Endothelial cell of umbilical vein (primary cell): Measurements from ENCODE around the gene TULP1. TPM values are rescaled to one million over a fixed set of nuclear protein-coding genes. Genes with fewer than 3 reads are reported as not detected.

ENCODE experiments used
- BruUV-seq: library from RNA; stranded (reverse); fragments of 400-500 nt; replicated peaks from 2 replicates; lab custom pipeline; 2021; lab: Mats Ljungman, UMichigan
- CTCF ChIA-PET: fragments of 300-600, 350-600 bp; sonication (Branson Sonifier 250); formaldehyde crosslinking; loops from one replicate; lab custom pipeline; 2021; ENCODE audit warnings: antibody characterized with exemption, inconsistent platforms; lab: Charles Lee
- POLR2A ChIA-PET: fragments of 300-600, 350-600 bp; sonication (Branson Sonifier 250); formaldehyde crosslinking; loops from one replicate; lab custom pipeline; 2021; ENCODE audit warnings: antibody characterized with exemption, inconsistent platforms; lab: Charles Lee
- DNase-seq: peaks from one replicate; pipeline ENCODE4 v3.0.0-alpha.2; 2011; ENCODE audit warnings: low read depth, low spot score
- FAIRE-seq: peaks from 2 replicates; lab custom pipeline; 2011; peaks lifted over from hg19 to GRCh38; lab: Jason Lieb, UNC
- H2AFZ ChIP-seq: 2 replicates; pipeline ENCODE4 v1.6.0; 2012; ENCODE audit warnings: low read depth, low read length, control low read depth, inconsistent platforms
- H3K27ac ChIP-seq: 2 replicates; pipeline ENCODE4 v1.5.1; 2011; ENCODE audit warnings: low read depth, mild to moderate bottlenecking, control low read depth, low read length, moderate library complexity; ENCODE audit not compliant: insufficient read depth
- H3K27me3 ChIP-seq, 2 experiments: 2 replicates each; pipeline versions ENCODE4 v1.6.0 to v1.6.1; 2011; ENCODE audit warnings: low read length in 2 of 2, mixed read lengths in 1 of 2; ENCODE audit not compliant: control insufficient read depth in 2 of 2, insufficient read depth in 2 of 2
- H3K36me3 ChIP-seq, 2 experiments: 2 replicates in 1 of 2; 3 replicates in 1 of 2; pipeline ENCODE4 v1.5.1; 2011; ENCODE audit warnings: low read length in 2 of 2, mild to moderate bottlenecking in 1 of 2, moderate library complexity in 1 of 2; ENCODE audit not compliant: control insufficient read depth in 2 of 2, insufficient read depth in 2 of 2; ENCODE audit errors: extremely low read depth in 1 of 2
- H3K4me1 ChIP-seq: 3 replicates; pipeline ENCODE4 v1.5.1; 2011; ENCODE audit warnings: mild to moderate bottlenecking, low read length; ENCODE audit not compliant: control insufficient read depth, insufficient read depth; ENCODE audit errors: extremely low read depth
- H3K4me2 ChIP-seq: 2 replicates; pipeline ENCODE4 v1.6.1; 2011; ENCODE audit warnings: low read length, control low read depth, mixed read lengths; ENCODE audit not compliant: insufficient read depth
- H3K4me3 ChIP-seq, 3 experiments: fragments of 200-600 bp in 1 of 3; sonication (generic), shearing (Covaris generic) in 1 of 3; replicated peaks in 1 of 3; 2 replicates each; pipeline ENCODE4 v1.5.1; 2011 to 2016; ENCODE audit warnings: control low read depth in 3 of 3, low read length in 3 of 3, mild to moderate bottlenecking in 2 of 3, inconsistent platforms in 1 of 3, low read depth in 1 of 3, moderate library complexity in 1 of 3; ENCODE audit not compliant: insufficient read depth in 1 of 3
- H3K79me2 ChIP-seq: 2 replicates; pipeline ENCODE4 v1.6.0; 2012; ENCODE audit warnings: low read length, inconsistent platforms; ENCODE audit not compliant: control insufficient read depth, insufficient read depth
- H3K9ac ChIP-seq: replicated peaks from 2 replicates; pipeline ENCODE3; 2011; ENCODE audit warnings: low read length, control low read depth; ENCODE audit not compliant: insufficient read depth; ENCODE audit errors: extremely low read depth
- H3K9me1 ChIP-seq: replicated peaks from 3 replicates; pipeline ENCODE4 v1.6.0; 2011; ENCODE audit warnings: mild to moderate bottlenecking, low read length; ENCODE audit not compliant: control insufficient read depth, insufficient read depth; ENCODE audit errors: extremely low read depth
- H3K9me3 ChIP-seq: replicated peaks from 2 replicates; pipeline ENCODE4 v1.5.1; 2012; ENCODE audit warnings: low read length, inconsistent platforms; ENCODE audit not compliant: control insufficient read depth, insufficient read depth
- H4K20me1 ChIP-seq: replicated peaks from 2 replicates; pipeline ENCODE3; 2011; ENCODE audit warnings: mild to moderate bottlenecking, low read length; ENCODE audit not compliant: control insufficient read depth, insufficient read depth; ENCODE audit errors: extremely low read depth
- CTCF ChIP-seq, 2 donors: IDR thresholded peaks; 1 replicate in 1 of 2; 2 replicates in 1 of 2; pipeline ENCODE4 v1.5.1; 2011; ENCODE audit warnings: low read length in 2 of 2, mild to moderate bottlenecking in 2 of 2, moderate library complexity in 2 of 2, control low read depth in 1 of 2, inconsistent platforms in 1 of 2, low read depth in 1 of 2; ENCODE audit not compliant: insufficient read depth in 1 of 2; ENCODE audit errors: extremely low read depth in 1 of 2
- EZH2 ChIP-seq: IDR thresholded peaks from 2 replicates; pipeline ENCODE4 v1.6.1; 2012; ENCODE audit warnings: borderline replicate concordance, low read depth, mild to moderate bottlenecking, moderate library complexity, low read length, inconsistent platforms; ENCODE audit not compliant: severe bottlenecking
- FOS ChIP-seq: IDR thresholded peaks from 2 replicates; pipeline ENCODE4 v1.6.1; 2011; ENCODE audit warnings: mild to moderate bottlenecking, low read length, moderate library complexity, borderline replicate concordance; ENCODE audit not compliant: insufficient read depth
- GATA2 ChIP-seq: IDR thresholded peaks from 2 replicates; pipeline ENCODE4 v1.7.0; 2011; ENCODE audit warnings: low read depth, mild to moderate bottlenecking, moderate library complexity, mixed read lengths, low read length; ENCODE audit not compliant: insufficient read length, insufficient read depth
- JUN ChIP-seq: IDR thresholded peaks from 2 replicates; pipeline ENCODE4 v1.6.1; 2011; ENCODE audit warnings: borderline replicate concordance, low read depth; ENCODE audit not compliant: insufficient read length, insufficient read depth
- MAX ChIP-seq: IDR thresholded peaks from 2 replicates; pipeline ENCODE4 v1.6.1; 2011; ENCODE audit not compliant: insufficient read depth, insufficient read length
- MYC ChIP-seq: IDR thresholded peaks from one replicate; pipeline ENCODE4 v1.6.1; 2011; ENCODE audit warnings: mild to moderate bottlenecking, low read depth, low read length
- POLR2A ChIP-seq: IDR thresholded peaks from 2 replicates; pipeline ENCODE4 v1.6.1; 2012; ENCODE audit warnings: low read depth, mild to moderate bottlenecking, control low read depth, low read length
- POLR2AphosphoS5 ChIP-seq: IDR thresholded peaks from 2 replicates; pipeline ENCODE4 v1.6.1; 2012; ENCODE audit warnings: low read depth, mild to moderate bottlenecking, control low read depth, low read length, moderate library complexity; ENCODE audit not compliant: insufficient read depth
- dilution Hi-C: fragments of 300-500 bp; cut with MboI; formaldehyde crosslinking; loops from one replicate; pipeline ENCODE4 v1.15.0; 2019; ENCODE audit warnings: low sequenced_read_pairs; ENCODE audit not compliant: extremely low pct_ligation_motif_present
- intact Hi-C: fragments of 100-400 bp; cut with micrococcal nuclease; formaldehyde crosslinking; loops from one replicate; pipeline ENCODE4 v1.10.0; 2022
- polyA plus RNA-seq, 4 experiments: library from polyadenylated mRNA; depleted of rRNA in 3 of 4; stranded (reverse) in 3 of 4; unstranded in 1 of 4; fragments of >200 nt; gene quantifications; 2 replicates each; pipeline versions ENCODE4 v1.2.1 to v1.2.3, GENCODE V29; 2011 to 2012; ENCODE audit warnings: missing spikeins in 1 of 4
- total RNA-seq: library from RNA; stranded (reverse); gene quantifications from 2 replicates; pipeline ENCODE4 v1.2.3, GENCODE V29; 2021

TULP1 gene
- total and polyA plus RNA-seq, 2 donors (not counting 3 experiments of a cell fraction or from before 2014, with no cell fraction given) = not detected

GRCh38 chr6:35475573-35475972, 37.1 kb downstream of the TULP1 start:
- Histone ChIP-seq H3K9me3 (no peaks in the 10 kb centered on the region), H3K27ac (no peak overlapping the region), H3K27me3 (no peaks in the 10 kb centered on the region), H3K4me3 (no peak overlapping the region), H3K9ac (no peak overlapping the region), H3K36me3 (peaks cover 5 to 7% of the 10 kb centered on the region in 2 experiments), H3K4me1 (peaks cover 9% of the 10 kb centered on the region), H2AFZ (no peak overlapping the region), H4K20me1 (peaks cover 7% of the 10 kb centered on the region), H3K9me1 (no peaks in the 10 kb centered on the region), H3K4me2 (no peak overlapping the region), H3K79me2 (peaks cover 10% of the 10 kb centered on the region)
- TF ChIP-seq MYC (no peak), POLR2A (no peak), POLR2AphosphoS5 (no peak), CTCF (IDR thresholded peaks at IDR 0.05; ENCODE audit: extremely low read depth in 1 of 2, insufficient read depth in 1 of 2, low read depth in 1 of 2, low read length in 2 of 2) (no peak), GATA2 (no peak), FOS (no peak), EZH2 (no peak), MAX (no peak), JUN (no peak)
- dilution Hi-C loops (no loop called here), intact Hi-C loops (no loop called here)
- ChIA-PET POLR2A (no interaction called here), CTCF (interaction anchor here (1.1 kb wide), 1 partner anchor 22 kb away, joined by 4 read pairs; no protein-coding TSS in a partner anchor)
- no peak for DNase-seq
- no TSS peak for BruUV-seq
- no peak for FAIRE-seq
